Activated T-helper 1 cell treated with anti-CD3 and anti-CD28 coated beads, Interleukin-2, amount 50 U/mL, for 16 hours (primary cell): ENCODE data around the gene ADIPOR2.
"Not testable (repeated sequence)": the region's sequence is repeated elsewhere in the genome, so short reads cannot be mapped to it uniquely, and the experiment has no call there.

Experiments
- DNase-seq, 2 donors: peaks; one replicate each; pipeline ENCODE4 v3.0.0-alpha.2; 2020; ENCODE audit warnings: low read depth in 1 of 2, low spot score in 1 of 2

ADIPOR2 gene

GRCh38 chr12:1811281-1811947, 120.5 kb downstream of the ADIPOR2 start:
- peak in 1 of 2 donors; percentile 27 for DNase-seq

GRCh38 chr12:1811948-1812291, 121.0 kb downstream of the ADIPOR2 start:
- no peak for DNase-seq

- DNase-seq: no peak
These were observed 121.9 kb downstream of the ADIPOR2 start for GRCh38 chr12:1812650-1813302.

- DNase-seq: no peak
These were observed 123.4 kb downstream of the ADIPOR2 start for GRCh38 chr12:1814266-1814665.

- DNase-seq: no peak
These were observed 124.2 kb downstream of the ADIPOR2 start for GRCh38 chr12:1815108-1815507.

- DNase-seq: no peak
These were observed 125.2 kb downstream of the ADIPOR2 start for GRCh38 chr12:1815814-1816729.

GRCh38 chr12:1816730-1817348, 126.0 kb downstream of the ADIPOR2 start:
- DNase-seq: no peak

- not testable (repeated sequence) for DNase-seq
These were observed 127.1 kb downstream of the ADIPOR2 start for GRCh38 chr12:1817928-1818327.

- DNase-seq: no peak
These were observed 128.2 kb downstream of the ADIPOR2 start for GRCh38 chr12:1819050-1819449.

- no peak for DNase-seq
These were observed 128.7 kb downstream of the ADIPOR2 start for GRCh38 chr12:1819571-1819970.

GRCh38 chr12:1820191-1820895, 129.5 kb downstream of the ADIPOR2 start, which contains the start of gene LRTM2:
LRTM2 (plus strand) TSS chr12:1820565; CDS start chr12:1828149, 7,584 bp downstream.
- no peak for DNase-seq

- no peak for DNase-seq
These were observed 130.0 kb downstream of the ADIPOR2 start for GRCh38 chr12:1820896-1821291.

- DNase-seq: no peak
These were observed 130.9 kb downstream of the ADIPOR2 start for GRCh38 chr12:1821805-1822204.

- no peak for DNase-seq
These were observed 131.8 kb downstream of the ADIPOR2 start for GRCh38 chr12:1822699-1823098.

- DNase-seq: no peak
These were observed 132.4 kb downstream of the ADIPOR2 start for GRCh38 chr12:1823237-1823636.

- DNase-seq: no peak
These were observed 134.7 kb downstream of the ADIPOR2 start for GRCh38 chr12:1825382-1826102.

- no peak for DNase-seq
These were observed 135.5 kb downstream of the ADIPOR2 start for GRCh38 chr12:1826401-1826800.

GRCh38 chr12:1826867-1827705, 136.2 kb downstream of the ADIPOR2 start:
- no peak for DNase-seq
